Epidermal melanocyte (primary cell): Measurements from ENCODE around the gene SPATA6.
"Not testable (repeated sequence)": the region's sequence is repeated elsewhere in the genome, so short reads cannot be mapped to it uniquely, and the experiment has no call there.

Experiments used
- DNase-seq: peaks from one replicate; pipeline ENCODE4 v3.0.0; 2011; ENCODE audit warnings: low spot score; ENCODE audit not compliant: insufficient read length

The SPATA6 gene

DNA sequence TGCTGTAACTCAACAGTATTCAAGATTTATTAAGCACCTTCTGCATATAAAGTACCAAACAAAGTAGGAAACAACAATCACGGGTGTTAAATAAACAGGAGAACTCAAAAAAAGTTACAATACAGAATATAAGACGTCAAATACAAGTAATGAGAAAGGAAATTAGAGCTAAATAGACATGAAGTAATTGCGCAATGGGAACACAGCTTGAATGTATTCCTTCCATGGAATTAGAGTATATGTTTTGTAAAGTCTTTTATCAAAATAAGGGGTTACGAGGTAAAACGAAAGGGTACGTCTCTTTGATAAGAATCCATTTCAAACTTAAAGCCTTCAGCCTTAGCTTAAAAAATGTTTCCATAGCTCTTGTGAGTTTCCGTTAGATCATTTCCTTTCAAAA lies 109.1 kb downstream of the SPATA6 start:
- DNase-seq, result no peak

DNA sequence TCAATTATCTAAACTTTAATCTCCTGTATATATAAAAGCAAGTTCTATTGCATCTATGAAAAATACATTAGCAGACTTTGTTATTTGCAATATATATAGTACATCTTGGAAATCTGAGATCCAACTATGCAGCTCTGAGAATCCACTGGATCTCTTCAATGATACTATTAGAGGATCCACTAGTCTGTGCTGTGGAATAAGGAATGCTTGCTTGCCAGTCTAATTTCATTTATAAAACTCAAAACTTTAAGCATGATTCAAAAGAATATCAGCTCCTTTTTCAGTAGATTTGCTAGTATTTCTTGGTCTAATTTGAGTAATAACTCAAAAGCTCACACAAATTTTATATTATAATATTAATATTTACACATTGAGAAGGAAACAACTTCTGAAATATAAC lies 115.1 kb downstream of the SPATA6 start:
- DNase-seq, result no peak

DNA sequence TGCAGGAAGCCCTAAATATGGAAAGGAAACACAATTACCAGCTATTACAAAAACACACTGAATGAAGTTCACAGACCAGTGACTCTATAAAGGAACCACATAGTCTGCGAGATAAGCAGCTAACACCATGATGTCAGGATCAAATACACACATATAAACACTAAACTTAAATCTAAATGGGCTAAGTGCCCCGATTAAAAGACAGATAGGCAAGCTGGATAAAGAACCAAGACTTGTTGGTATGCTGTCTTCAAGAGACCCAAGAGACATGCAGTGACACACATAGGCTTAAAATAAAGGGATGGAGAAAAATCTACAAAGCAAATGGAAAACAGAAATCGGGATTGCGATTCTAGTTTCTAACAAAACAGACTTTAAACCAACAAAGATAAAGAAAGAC lies 127.6 kb downstream of the SPATA6 start:
- no peak for DNase-seq

DNA sequence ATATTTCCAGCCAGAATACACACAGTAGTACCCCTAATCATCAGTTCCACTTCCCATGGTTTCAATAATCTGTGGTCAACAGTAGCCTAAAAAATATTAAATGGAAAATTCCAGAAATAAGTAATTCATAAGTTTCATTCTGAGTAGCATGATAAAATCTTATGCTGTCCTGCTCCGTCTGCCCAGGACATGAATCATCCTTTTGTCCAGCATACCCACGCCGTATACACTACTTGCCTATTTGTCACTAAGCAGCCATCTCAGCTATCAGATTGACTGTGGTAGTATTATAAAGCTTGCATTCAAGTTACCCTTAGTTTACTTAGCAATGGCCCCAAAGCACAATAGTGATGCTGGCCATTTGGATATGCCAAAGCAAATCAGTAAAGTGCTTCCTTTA lies 130.8 kb downstream of the SPATA6 start:
- no peak for DNase-seq

DNA sequence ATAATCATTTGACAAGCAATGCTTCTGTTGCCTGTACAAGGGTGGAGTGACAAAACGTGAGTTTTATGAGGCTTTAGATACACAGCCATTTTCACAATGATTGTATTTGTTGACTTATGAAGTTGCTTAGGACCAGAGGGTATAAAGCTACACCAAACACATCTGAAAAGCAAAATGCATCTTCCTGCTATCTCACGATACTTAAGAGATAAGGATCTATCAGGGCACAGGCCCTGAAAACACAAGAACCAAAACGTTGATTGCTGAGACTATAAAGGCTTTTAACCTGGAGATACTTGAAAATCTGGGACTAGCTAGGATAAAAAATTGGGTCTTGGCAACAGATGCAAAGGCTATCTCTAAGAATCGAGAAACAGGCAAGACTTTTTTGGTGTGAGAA lies 133.7 kb downstream of the SPATA6 start:
- no peak for DNase-seq

DNA sequence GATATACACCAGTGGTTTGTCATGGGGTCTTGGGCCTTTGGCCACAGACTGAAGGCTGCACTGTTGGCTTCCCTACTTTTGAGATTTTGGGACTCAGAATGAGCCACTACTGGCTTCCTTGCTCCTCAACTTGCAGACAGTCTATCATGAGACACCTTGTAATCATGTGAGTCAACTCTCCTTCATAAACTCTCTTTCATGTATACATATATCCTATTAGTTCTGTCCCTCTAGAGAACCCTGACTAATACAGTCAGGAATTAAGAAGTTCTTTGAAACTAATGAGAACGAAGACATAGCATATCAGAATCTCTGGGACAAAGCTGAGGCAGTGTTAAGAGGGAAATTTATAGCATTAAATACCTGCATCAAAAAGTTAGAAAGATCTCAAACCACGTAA lies 138.7 kb downstream of the SPATA6 start:
- DNase-seq, result no peak

DNA sequence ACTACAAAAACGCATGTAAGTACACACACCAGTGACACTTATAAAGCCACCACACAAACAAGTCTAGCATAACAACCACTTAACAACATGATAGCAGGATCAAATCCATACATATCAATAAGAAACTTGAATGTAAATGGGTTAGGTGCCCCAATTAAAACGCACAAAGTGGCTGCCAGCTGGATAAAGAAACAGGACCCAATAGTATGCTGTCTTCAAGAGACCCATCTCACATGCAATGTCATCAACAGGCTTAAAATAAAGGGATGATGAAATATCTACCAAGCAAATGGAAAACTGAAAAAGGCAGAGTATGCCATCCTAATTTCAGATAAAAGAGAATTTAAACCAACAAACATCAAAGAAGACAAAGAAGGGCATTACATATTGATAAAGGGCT lies 139.9 kb downstream of the SPATA6 start:
- DNase-seq, result no peak

DNA sequence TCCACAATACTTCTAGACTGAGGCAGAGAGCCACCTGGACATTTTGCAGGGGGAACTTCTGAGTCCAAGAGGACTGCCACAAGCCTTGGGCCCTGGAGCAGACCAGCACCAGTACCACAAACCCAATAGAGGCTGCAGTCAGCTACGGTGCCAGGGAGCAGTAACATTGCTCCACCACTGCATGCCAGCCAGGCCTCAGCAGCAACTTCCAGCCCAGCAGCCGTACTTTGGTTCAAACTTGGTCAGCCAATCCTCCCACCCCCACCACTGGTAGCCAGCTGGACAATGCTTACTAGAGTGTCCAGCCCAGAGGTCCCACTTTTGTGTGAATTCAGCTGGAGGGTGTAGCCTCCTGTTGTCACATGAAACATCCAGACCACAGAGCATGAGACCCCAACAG lies 142.1 kb downstream of the SPATA6 start:
- DNase-seq, result no peak

DNA sequence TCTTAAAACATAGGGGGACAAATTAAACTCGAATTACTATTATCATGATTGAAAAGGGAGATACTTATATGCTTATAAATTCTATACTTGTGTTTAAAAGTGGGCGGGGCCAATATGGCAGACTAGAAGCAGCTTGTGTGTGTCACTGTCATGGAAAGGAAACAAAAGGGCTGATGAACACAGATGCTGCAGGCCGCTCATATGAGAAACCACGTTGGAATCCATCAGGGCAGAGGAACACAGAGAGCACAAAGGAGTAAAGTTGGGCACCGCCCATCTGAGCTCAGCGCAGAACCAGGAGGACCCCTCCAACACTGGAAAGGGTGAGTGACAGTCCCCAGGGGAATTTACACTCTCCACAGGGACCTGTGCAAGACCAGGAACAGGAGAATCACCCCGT lies 142.5 kb downstream of the SPATA6 start:
- no peak for DNase-seq

DNA sequence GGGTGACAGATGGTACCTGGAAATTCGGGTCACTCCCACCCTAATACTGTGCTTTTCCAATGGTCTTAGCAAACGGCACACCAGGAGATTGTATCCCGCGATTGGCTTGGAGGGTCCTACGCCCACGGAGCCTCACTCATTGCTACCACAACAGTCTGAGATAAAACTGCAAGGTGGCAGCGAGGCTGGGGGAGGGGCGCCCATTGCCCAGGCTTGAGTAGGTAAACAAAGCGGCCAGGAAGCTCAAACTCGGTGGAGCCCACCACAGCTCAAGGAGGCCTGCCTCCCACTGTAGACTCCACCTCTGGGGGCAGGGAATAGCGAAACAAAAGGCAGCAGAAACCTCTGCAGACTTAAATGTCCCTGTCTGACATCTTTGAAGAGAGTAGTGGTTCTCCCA lies 160.2 kb downstream of the SPATA6 start:
- not testable (repeated sequence) for DNase-seq

DNA sequence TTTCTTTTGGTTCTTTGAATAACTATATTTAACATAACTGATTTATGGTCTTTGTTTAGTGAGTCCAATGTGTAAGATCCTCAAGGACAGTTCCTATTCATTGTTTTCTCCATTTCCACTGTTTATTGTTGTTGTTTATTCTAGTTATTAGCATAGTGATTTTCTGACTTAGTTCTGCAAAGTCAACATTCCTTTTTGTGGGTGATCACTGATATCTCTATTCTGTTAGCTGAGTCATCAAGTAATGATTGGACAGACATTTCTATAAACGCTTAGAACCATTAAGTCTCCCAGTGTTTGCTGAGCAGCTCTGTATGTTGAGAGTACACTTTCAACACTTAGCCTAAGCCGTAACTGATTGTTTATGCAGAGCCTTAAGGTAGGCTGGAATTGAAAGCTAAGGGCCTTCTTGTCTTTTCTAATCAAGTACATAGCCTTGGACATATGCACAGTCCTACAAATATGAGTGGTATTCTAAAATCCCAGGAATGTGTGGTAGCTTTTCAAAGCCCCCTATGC lies 162.4 kb downstream of the SPATA6 start:
- no peak for DNase-seq

DNA sequence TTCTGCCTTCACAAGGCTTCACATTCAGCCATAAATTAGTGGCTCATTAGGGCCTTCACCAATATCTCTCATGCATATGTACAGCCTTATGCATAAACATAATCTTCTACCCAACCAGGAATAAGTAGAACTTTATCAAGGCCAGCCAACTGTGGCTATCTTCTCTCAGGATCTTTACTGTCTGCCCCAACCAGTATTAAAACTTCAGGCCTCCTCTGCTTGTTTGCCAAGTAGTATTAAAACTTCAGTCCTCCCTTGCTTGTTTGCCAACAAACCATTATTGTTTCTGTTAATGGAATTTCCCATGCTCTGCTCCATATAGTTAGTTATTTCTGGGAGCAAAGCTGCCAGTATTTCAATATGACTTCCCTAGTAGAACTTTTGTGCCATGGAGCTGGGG lies 169.4 kb downstream of the SPATA6 start:
- DNase-seq, result no peak

DNA sequence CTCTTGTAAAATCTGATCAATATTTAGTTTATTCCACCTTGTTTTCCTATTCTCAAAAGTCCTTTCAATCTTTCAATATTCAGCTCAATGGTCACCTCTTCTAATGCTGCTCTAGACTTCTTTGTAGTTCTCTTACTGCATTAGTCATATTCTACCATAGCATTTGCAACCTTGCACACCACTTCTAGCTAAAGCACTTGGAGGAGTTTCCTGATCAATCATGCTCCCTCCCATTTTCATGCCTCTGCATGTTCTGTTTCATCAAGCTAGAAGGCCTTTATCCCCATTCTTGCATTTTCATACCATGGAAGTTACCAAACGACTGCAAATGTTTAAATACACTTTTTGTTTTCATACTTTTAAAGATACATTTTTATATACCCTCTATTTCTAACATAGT lies 177.3 kb downstream of the SPATA6 start:
- no peak for DNase-seq

DNA sequence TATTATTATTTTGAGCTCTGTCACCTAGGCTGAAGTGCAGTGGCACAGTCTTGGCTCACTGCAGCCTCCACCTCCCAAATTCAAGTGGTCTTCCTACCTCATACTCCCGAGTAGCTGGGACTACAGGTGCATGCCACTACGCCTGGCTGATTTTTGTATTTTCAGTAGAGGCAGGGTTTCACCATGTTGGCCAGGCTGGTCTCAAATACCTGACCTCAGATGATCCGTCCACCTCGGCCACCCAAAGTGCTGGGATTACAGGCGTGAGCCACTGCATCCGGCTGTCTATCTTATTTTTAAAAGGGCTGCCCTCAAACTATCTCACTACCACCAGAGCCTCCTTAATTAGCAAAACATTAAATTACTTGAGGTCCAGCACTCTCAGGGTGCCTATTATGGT lies 177.9 kb downstream of the SPATA6 start:
- not testable (repeated sequence) for DNase-seq

DNA sequence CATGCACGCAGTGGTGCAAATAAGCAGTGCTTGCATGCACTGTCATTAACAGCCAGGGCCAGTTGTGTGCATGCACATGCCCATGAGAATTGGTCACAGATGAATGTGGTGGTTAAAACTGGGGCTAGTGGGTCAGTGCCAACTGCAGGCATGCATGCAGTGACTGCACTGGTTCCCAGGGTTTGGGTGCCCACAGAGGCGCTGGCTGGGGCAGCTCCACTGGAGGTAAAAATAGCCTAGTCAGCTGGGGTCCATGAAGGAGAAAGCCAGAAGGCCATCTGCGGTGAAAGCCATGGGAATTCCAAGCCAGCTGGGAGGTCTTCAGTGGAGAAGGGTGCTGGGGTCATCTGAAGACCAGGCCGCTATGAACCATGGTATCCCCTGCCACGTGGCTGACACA lies 179.3 kb downstream of the SPATA6 start:
- no peak for DNase-seq

DNA sequence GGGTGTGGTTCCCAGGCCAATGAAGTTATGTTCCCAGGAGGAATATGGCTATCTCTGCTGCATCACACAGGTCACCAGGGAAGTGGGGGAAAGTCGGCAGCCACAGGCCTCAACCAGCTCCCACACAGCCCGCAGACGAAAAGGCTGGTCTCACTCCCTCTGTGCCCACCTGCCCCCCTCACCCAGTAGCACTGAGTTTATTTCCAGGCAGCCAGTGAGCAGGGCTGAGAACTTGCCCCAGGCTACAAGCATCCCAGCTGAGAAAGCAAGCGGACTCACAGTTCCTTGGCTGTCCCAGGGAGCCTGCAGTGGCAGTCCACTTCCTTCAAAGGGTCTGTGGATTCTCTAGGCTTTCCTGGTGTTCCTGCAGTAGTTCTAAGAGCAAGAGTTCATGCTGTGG lies 180.6 kb downstream of the SPATA6 start:
- no peak for DNase-seq

DNA sequence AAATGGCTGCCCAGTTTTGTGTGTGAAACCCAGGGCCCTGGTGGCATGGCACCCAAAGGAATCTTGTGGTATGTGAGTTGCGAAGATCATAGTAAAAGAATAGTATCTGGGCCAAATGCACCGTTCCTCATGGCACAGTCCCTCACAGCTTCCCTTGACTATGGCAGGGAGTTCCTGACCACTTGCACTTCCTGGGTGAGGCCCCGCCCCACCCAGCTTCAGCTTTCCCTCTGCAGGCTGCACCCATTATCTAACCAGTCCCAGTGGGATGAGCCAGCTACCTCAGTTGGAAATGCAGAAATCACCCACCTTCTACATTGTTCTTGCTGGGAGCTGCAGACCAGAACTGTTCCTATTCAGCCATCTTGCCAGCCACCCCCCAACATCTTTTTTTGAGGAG lies 186.5 kb downstream of the SPATA6 start:
- no peak for DNase-seq

DNA sequence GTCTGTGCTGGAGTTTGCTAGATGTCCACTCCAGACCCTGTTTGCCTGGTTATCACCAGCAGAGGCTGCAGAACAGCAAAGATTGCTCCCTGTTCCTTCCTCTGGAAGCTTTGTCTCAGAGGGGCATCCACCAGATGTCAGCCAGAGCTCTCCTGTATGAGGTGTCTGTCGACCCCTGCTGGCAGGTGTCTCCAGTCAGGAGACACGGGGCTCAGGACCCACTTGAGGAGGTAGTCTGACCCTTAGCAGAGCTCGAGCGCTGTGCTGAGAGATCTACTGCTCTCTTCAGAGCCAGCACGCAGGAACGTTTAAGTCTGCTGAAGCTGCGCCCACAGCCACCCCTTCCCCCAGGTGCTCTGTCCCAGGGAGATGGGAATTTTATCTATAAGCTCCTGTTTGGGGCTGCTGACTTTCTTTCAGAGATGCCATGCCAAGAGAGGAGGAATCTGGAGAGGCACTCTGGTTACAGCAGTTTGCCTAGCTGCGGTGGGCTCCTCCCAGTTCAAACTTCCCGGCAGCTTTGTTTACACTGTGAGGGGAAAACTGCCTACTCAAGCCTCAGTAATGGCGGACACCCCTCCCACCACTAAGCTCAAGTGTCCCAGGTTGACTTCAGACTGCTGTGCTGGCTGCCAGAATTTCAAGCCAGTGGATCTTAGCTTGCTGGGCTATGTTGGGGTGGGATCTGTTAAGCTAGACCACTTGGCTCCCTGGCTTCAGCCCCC lies 187.1 kb downstream of the SPATA6 start:
- DNase-seq, result not testable (repeated sequence)

DNA sequence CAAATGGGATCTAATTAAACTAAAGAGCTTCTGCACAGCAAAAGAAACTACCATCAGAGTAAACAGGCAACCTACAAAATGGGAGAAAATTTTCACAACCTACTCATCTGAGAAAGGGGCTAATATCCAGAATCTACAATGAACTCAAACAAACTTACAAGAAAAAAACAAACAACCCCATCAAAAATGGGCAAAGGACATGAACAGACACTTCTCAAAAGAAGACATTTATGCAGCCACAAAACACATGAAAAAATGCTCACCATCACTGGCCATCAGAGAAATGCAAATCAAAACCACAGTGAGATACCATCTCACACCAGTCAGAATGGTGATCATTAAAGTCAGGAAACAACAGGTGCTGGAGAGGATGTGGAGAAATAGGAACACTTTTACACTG lies 189.7 kb downstream of the SPATA6 start:
- DNase-seq, result not testable (repeated sequence)

DNA sequence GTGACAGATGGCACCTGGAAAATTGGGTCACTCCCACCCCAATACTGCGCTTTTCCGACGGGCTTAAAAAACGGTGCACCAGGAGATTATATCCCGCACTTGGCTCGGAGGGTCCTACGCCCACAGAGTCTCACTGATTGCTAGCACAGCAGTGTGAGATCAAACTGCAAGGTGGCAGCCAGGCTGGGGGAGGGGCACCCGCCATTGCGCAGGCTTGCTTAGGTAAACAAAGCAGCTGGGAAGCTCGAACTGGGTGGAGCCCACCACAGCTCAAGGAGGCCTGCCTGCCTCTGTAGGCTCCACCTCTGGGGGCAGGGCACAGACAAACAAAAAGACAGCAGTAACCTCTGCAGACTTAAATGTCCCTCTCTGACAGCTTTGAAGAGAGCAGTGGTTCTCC lies 194.6 kb downstream of the SPATA6 start:
- not testable (repeated sequence) for DNase-seq

DNA sequence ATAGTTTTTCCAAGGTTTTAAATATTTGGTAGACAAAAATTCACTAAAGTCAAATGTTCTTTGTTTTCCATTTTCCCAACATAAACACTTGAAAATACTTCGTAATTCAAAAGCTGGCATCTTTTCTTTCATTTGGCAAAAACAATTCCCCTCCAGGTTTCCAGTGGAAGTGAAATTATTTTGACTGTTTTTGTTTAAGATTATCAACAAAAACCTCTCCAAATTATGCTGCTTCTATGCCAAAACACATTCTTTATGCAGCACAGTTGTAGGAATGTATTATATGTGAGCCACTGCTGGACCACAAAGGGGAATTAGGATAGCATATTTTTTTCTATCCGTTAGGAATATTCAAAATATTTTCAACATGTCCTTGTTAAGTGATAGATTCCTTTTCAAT lies 205.4 kb downstream of the SPATA6 start:
- no peak for DNase-seq

DNA sequence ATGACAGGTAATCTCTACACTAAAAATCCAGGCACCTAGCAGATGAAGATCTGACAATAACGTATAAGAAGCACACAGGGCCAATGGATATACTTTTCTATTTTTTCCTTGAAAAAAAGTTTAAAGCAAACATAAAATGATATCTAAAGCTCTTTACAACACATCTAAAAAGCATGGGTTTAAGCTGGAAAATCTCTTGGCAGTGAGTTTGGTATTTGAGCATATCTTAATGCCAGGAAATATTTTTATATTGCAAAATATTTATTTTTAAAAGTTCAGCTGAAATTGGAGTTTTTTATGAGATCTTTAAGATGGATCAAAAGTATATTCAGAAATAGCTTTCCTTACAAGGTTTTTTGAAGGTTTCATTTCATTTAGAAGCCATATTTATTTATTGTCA lies 209.0 kb downstream of the SPATA6 start:
- no peak for DNase-seq

DNA sequence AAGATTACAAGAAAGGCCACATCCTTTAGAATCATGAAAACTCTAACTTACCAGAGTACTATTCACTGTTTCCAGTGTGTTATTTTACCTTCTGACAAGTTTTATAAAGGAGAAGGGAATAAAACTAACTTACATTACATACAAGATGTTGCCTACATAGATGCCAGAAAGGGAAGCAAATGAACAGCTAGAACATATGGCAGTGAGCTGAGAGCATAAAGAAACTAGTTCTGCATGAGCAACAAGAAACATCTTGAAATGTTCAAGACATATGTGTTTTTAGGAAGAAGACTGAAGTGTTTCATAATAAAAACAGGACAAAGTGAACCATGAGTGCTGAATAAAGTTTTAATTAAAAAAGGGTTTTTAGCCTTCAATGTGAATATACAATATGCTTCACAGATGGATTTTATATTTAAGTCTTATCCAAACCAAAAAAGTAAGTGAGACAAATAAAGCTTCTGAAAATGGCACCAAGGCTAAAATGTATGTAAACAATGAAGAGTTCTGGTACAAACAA lies 210.1 kb downstream of the SPATA6 start:
- no peak for DNase-seq
